ENCODE measurements around the gene PLEKHM3. TPM values are rescaled to one million over a fixed set of nuclear protein-coding genes. Genes with fewer than 3 reads are reported as not detected.

The PLEKHM3 gene
- total and polyA plus RNA-seq, 2 of the 4 experiments (the other 2 are of a cell fraction), result 2.4 to 11.3 TPM

DNA sequence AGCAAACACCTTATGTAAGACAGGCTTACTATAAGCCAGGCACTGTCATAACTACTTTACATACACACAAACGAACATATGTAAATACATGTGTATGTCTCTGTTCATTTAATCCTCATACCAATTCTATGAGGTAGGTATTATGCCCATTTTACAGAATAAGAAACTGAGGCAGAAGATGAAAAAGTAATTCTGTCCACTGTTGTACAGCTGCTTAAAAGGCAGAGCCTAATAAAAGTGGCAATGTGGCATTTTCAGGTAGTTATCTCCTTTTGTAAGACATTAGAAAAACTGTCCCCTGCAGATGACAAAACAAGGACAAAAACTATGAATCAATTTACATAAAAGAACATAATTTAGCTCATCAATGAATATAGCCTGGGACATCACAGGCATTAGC lies 69.9 kb downstream of the PLEKHM3 start:
- ChIA-PET POLR2A (ENCODE audit: unreplicated experiment) (no interaction called here), CTCF (interaction anchor here (1.5 kb wide), 1 partner anchor 85 kb away, joined by 3 read pairs; no protein-coding TSS in a partner anchor)
- WGBS, 2 experiments (ENCODE audit: extremely low coverage in 2 of 2, insufficient read length in 1 of 2), result no CpG with 5 or more reads among the region's 1 CpG
- no peak overlapping the region for H3K14ac ChIP-seq (replicated peaks; ENCODE audit: low read depth, low read length)
- no peaks in the 10 kb centered on the region for H3K36me3 ChIP-seq (ENCODE audit: control insufficient read depth, insufficient read depth, low read length)
- BruUV-seq (replicated peaks), result no TSS peak
- H3K4me2 ChIP-seq (ENCODE audit: low read depth, low read length), result no peak overlapping the region
- no peak for DNase-seq
- H2BK5ac ChIP-seq (ENCODE audit: low read depth, low read length, poor library complexity, severe bottlenecking), result no peak overlapping the region
- no peak overlapping the region for H3K18ac ChIP-seq (ENCODE audit: low read depth, low read length)
- H3K9me1 ChIP-seq (ENCODE audit: insufficient read depth, low read length), result no peaks in the 10 kb centered on the region
- dilution Hi-C loops (cut with HindIII; ENCODE audit: low sequenced_read_pairs, unreplicated experiment), result no loop called here
- H2BK120ac ChIP-seq (ENCODE audit: low read depth, low read length), result no peak overlapping the region
- no peak overlapping the region for H2AK9ac ChIP-seq (replicated peaks; ENCODE audit: low read depth, low read length, poor library complexity)
- no peaks in the 10 kb centered on the region for H3K9me3 ChIP-seq (ENCODE audit: control insufficient read depth, insufficient read depth, low read length)
- no peak overlapping the region for H2AK5ac ChIP-seq (ENCODE audit: low read depth, low read length)
- no peak overlapping the region for H2BK20ac ChIP-seq (ENCODE audit: low read depth, low read length)
- H3K4ac ChIP-seq (ENCODE audit: low read depth, low read length), result no peak overlapping the region
- TF ChIP-seq CEBPB (IDR thresholded peaks at IDR 0.05; ENCODE audit: low read depth, low read length) (no peak), MAFK (IDR thresholded peaks at IDR 0.05; ENCODE audit: low read depth, low read length) (no peak), CHD1 (IDR thresholded peaks at IDR 0.05; ENCODE audit: low read depth, low read length) (no peak), RAD21 (IDR thresholded peaks at IDR 0.05; ENCODE audit: low read length) (no peak), SMC3 (IDR thresholded peaks at IDR 0.05; ENCODE audit: low read depth, low read length) (no peak), MXI1 (IDR thresholded peaks at IDR 0.05; ENCODE audit: borderline replicate concordance, low read depth, low read length) (no peak), FOS (IDR thresholded peaks at IDR 0.05; ENCODE audit: low read depth, low read length) (no peak), POLR2A (IDR thresholded peaks at IDR 0.05; ENCODE audit: low read depth, low read length) (no peak)
- TF ChIP-seq, protein P1, sequence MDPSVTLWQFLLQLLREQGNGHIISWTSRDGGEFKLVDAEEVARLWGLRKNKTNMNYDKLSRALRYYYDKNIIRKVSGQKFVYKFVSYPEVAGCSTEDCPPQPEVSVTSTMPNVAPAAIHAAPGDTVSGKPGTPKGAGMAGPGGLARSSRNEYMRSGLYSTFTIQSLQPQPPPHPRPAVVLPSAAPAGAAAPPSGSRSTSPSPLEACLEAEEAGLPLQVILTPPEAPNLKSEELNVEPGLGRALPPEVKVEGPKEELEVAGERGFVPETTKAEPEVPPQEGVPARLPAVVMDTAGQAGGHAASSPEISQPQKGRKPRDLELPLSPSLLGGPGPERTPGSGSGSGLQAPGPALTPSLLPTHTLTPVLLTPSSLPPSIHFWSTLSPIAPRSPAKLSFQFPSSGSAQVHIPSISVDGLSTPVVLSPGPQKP (IDR thresholded peaks at IDR 0.05; ENCODE audit: borderline replicate concordance, low read depth, low read length), result no peak
- TF ChIP-seq, protein P2, sequence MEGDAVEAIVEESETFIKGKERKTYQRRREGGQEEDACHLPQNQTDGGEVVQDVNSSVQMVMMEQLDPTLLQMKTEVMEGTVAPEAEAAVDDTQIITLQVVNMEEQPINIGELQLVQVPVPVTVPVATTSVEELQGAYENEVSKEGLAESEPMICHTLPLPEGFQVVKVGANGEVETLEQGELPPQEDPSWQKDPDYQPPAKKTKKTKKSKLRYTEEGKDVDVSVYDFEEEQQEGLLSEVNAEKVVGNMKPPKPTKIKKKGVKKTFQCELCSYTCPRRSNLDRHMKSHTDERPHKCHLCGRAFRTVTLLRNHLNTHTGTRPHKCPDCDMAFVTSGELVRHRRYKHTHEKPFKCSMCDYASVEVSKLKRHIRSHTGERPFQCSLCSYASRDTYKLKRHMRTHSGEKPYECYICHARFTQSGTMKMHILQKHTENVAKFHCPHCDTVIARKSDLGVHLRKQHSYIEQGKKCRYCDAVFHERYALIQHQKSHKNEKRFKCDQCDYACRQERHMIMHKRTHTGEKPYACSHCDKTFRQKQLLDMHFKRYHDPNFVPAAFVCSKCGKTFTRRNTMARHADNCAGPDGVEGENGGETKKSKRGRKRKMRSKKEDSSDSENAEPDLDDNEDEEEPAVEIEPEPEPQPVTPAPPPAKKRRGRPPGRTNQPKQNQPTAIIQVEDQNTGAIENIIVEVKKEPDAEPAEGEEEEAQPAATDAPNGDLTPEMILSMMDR (conservative IDR thresholded peaks at IDR 0.05; ENCODE audit: low read depth, low read length), result no peak
- TF ChIP-seq, protein P3, sequence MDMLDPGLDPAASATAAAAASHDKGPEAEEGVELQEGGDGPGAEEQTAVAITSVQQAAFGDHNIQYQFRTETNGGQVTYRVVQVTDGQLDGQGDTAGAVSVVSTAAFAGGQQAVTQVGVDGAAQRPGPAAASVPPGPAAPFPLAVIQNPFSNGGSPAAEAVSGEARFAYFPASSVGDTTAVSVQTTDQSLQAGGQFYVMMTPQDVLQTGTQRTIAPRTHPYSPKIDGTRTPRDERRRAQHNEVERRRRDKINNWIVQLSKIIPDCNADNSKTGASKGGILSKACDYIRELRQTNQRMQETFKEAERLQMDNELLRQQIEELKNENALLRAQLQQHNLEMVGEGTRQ (IDR thresholded peaks at IDR 0.05; ENCODE audit: low read depth, low read length), result no peak
- no peak overlapping the region for H2BK15ac ChIP-seq (ENCODE audit: low read depth, low read length)
- H3K27ac ChIP-seq (ENCODE audit: insufficient read depth, low read length), result no peak overlapping the region
- no peak overlapping the region for H3K56ac ChIP-seq (ENCODE audit: extremely low read depth, insufficient read depth, low read length)
- no peak overlapping the region for H4K8ac ChIP-seq (ENCODE audit: low read depth in 2 of 2, low read length in 2 of 2)
- H4K91ac ChIP-seq (ENCODE audit: insufficient read depth, low read depth, low read length), result no peak overlapping the region
- no peaks in the 10 kb centered on the region for H4K20me1 ChIP-seq (ENCODE audit: insufficient read depth, low read length)
- no peaks in the 10 kb centered on the region for H3K27me3 ChIP-seq (ENCODE audit: control insufficient read depth, insufficient read depth, low read length)
- intact Hi-C loops (cut with micrococcal nuclease), result no loop called here
- H3K9ac ChIP-seq (ENCODE audit: low read depth, low read length), result no peak overlapping the region
- H2AFZ ChIP-seq (replicated peaks; ENCODE audit: low read length, poor library complexity), result no peak overlapping the region
- H3K23ac ChIP-seq (ENCODE audit: low read depth, low read length), result no peak overlapping the region
- in situ Hi-C loops (cut with MboI; ENCODE audit: low sequenced_read_pairs), result no loop called here
- no peak for ATAC-seq (ENCODE audit: low read depth)
- no peak overlapping the region for H3K4me3 ChIP-seq (ENCODE audit: insufficient read depth, low read depth, low read length)
- no peaks in the 10 kb centered on the region for H3K4me1 ChIP-seq (ENCODE audit: control insufficient read depth, insufficient read depth, low read length)
- no peaks in the 10 kb centered on the region for H3K79me1 ChIP-seq (ENCODE audit: low read depth in 1 of 2, low read length in 2 of 2)
- H4K5ac ChIP-seq (ENCODE audit: low read depth, low read length), result no peak overlapping the region

All from IMR-90 (cell line).